Esophagus muscularis mucosa (tissue), 4 donors: ENCODE measurements around the gene PQBP1. TPM values are rescaled to one million over a fixed set of nuclear protein-coding genes. Genes with fewer than 3 reads are reported as not detected.
A peak's percentile ranks its signal among the peaks of the same experiment; 100 is the strongest.

Experiments used
- DNase-seq: peaks from one replicate; pipeline ENCODE4 v3.0.0-alpha.2; 2017; ENCODE audit errors: extremely low spot score
- H3K27ac ChIP-seq, 4 donors: fragments of 200-600 bp; sonication (generic); replicated peaks in 1 of 4; 1 replicate in 3 of 4; 2 replicates in 1 of 4; pipeline ENCODE4 v1.5.1; 2016 to 2019; ENCODE audit warnings: mild to moderate bottlenecking in 1 of 4
- H3K27me3 ChIP-seq, 4 donors: fragments of 200-600 bp; sonication (generic); one replicate each; pipeline versions ENCODE4 v1.5.1 to v1.6.0; 2016 to 2019
- H3K36me3 ChIP-seq, 4 donors: fragments of 200-600 bp; sonication (generic); one replicate each; pipeline ENCODE4 v1.5.1; 2016 to 2019
- H3K4me1 ChIP-seq, 4 donors: fragments of 200-600 bp; sonication (generic); one replicate each; pipeline ENCODE4 v1.5.1; 2016 to 2019
- H3K4me3 ChIP-seq, 4 donors: fragments of 200-600 bp; sonication (generic); 1 replicate in 2 of 4; 2 replicates in 2 of 4; pipeline ENCODE4 v1.5.1; 2016 to 2019; ENCODE audit warnings: mild to moderate bottlenecking in 4 of 4, moderate library complexity in 1 of 4
- H3K9me3 ChIP-seq, 4 donors: fragments of 200-600 bp; sonication (generic); 1 replicate in 3 of 4; 2 replicates in 1 of 4; pipeline ENCODE4 v1.5.1; 2016 to 2019
- EP300 ChIP-seq: sonication (generic); formaldehyde crosslinking; IDR thresholded peaks from one replicate; pipeline ENCODE4 v1.6.1; 2017; ENCODE audit warnings: antibody characterized with exemption
- POLR2A ChIP-seq: fragments of 450-650 bp; IDR thresholded peaks from one replicate; pipeline ENCODE4 v1.6.1; 2017; ENCODE audit warnings: antibody characterized with exemption, moderate library complexity, mild to moderate bottlenecking, low read depth
- POLR2AphosphoS5 ChIP-seq, 2 donors: sonication (generic); formaldehyde crosslinking; IDR thresholded peaks; one replicate each; pipeline ENCODE4 v1.6.1; 2017; ENCODE audit warnings: antibody characterized with exemption in 2 of 2
- WGBS: methylation state at CpG from one replicate; pipeline ENCODE4 v1.1.5; 2018; 5-methylcytosine and 5-hydroxymethylcytosine counted together
- intact Hi-C: fragments of 100-400 bp; cut with DNase I; formaldehyde crosslinking; loops from one replicate; pipeline ENCODE4 v1.15.1; 2023
- total RNA-seq, 4 donors: library from RNA; depleted of rRNA; stranded (reverse); fragments of >200 nt; gene quantifications; one replicate each; pipeline versions ENCODE4 v1.1.0 to v1.2.1, GENCODE V29; 2016
- TF ChIP-seq, protein P1 (sequence below), 3 experiments: fragments of 200-600 bp in 2 of 3; fragments of 450-650 bp in 1 of 3; sonication (generic) in 2 of 3; IDR thresholded peaks; one replicate each; pipeline ENCODE4 v1.5.1; 2017 to 2019; ENCODE audit warnings: antibody characterized with exemption in 3 of 3, mild to moderate bottlenecking in 2 of 3, moderate library complexity in 1 of 3

Gene PQBP1
- total RNA-seq, 4 donors from 2014 or later, result 53.6 to 81.3 (median 72.0) TPM

DNA sequence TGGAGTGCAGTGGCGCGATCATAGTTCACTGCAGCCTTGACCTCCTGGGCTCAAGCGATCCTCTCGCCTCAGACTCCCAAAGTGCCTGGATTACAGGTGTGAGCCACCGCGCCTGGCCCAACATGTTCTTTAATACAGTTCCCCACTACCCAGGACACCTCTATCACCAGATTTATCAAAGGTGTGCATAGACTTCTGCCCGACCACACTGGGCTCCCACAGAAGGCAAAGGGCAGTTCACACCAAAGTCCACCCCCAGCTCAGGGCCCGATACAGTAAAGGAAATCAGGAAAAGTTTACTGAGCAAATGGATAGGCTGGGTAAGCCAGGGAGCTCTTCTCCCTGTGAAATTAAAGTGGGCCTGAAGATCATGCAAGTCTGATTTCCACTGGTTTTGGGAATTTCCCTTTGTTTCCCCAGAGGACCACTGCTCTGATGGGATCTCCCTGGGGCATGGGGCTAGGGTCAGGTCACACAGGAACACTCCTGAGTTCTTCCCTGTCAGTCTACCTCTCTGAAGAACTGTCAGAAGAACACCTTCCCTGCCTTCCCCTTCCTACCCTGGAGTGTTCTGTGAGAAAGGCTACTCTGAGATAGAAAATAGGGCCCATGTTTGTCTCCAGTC lies 38.8 kb downstream of the PQBP1 start:
- peaks cover 0 to 48% (median 24%) of the 10 kb centered on the region in 4 donors for H3K36me3 ChIP-seq
- intact Hi-C loops, result no loop called here
- H3K27me3 ChIP-seq, result no peaks in the 10 kb centered on the region
- no peak overlapping the region for H3K4me3 ChIP-seq
- 88% methylated on average over 8 of the region's 8 CpGs for WGBS
- no peaks in the 10 kb centered on the region for H3K9me3 ChIP-seq
- no peak for DNase-seq
- TF ChIP-seq POLR2AphosphoS5 (IDR thresholded peaks at IDR 0.05), result no peak
- TF ChIP-seq, protein P1, sequence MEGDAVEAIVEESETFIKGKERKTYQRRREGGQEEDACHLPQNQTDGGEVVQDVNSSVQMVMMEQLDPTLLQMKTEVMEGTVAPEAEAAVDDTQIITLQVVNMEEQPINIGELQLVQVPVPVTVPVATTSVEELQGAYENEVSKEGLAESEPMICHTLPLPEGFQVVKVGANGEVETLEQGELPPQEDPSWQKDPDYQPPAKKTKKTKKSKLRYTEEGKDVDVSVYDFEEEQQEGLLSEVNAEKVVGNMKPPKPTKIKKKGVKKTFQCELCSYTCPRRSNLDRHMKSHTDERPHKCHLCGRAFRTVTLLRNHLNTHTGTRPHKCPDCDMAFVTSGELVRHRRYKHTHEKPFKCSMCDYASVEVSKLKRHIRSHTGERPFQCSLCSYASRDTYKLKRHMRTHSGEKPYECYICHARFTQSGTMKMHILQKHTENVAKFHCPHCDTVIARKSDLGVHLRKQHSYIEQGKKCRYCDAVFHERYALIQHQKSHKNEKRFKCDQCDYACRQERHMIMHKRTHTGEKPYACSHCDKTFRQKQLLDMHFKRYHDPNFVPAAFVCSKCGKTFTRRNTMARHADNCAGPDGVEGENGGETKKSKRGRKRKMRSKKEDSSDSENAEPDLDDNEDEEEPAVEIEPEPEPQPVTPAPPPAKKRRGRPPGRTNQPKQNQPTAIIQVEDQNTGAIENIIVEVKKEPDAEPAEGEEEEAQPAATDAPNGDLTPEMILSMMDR (IDR thresholded peaks at IDR 0.05), result no peak
- TF ChIP-seq POLR2A, result no peak
- no peak for TF ChIP-seq EP300
- H3K27ac ChIP-seq, result peak overlapping the region in 1 of 4 donors; percentile 54
- H3K4me1 ChIP-seq, result peaks cover 11 to 21% (median 16%) of the 10 kb centered on the region in 4 donors

DNA sequence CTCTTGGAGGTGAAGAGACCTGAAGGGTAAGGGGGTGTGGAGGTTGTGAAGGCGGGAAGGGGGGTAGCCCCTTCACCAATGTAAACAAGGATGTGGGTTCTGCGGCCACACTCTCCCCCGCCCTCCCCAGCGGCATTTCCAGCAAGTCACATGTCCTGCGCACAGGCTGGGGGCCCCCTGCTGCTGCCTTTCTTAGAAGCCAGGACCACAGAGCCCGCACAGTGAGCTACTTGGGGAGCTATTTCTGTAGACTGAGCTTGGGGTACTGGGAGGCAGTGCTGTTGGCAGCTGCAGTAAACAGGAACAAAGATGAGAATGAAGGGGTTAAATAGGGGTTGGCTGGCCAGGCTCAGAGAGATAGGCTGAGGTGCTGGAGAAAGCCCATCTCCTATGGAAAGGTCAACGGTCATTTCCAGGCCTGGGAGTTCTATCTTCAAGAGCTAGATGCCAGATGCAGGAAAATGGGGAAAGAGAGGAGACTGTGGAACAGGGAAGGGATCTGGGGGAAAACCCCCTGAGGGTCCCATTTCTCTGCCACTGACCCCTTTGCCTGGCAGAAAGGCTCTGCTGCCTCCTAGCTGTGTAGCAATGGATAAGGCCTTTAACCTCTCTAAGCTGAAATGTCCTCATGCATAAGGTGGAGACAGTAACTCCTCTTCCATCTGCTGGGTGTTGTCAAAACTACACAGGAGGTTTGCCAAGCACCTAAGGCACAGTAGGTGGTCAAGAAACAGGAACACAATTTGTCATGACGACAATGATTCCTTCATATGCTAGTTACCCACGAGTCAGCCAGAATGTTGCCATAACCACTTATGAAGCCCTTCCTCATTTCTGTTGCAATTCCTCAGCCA lies 39.6 kb downstream of the PQBP1 start:
- 40% methylated on average over 7 of the region's 9 CpGs for WGBS
- no peaks in the 10 kb centered on the region for H3K27me3 ChIP-seq
- H3K36me3 ChIP-seq, result peaks cover 0 to 47% (median 25%) of the 10 kb centered on the region in 4 donors
- H3K27ac ChIP-seq, result peak overlapping the region in 1 of 4 donors; percentile 54
- intact Hi-C loops, result no loop called here
- no peak for DNase-seq
- peak in 1 of 2 donors; percentile 16 for TF ChIP-seq POLR2AphosphoS5 (IDR thresholded peaks at IDR 0.05)
- TF ChIP-seq, protein P1 (IDR thresholded peaks at IDR 0.05), result no peak
- no peaks in the 10 kb centered on the region for H3K9me3 ChIP-seq
- H3K4me3 ChIP-seq, result no peak overlapping the region
- H3K4me1 ChIP-seq, result peaks cover 11 to 24% (median 16%) of the 10 kb centered on the region in 4 donors

DNA sequence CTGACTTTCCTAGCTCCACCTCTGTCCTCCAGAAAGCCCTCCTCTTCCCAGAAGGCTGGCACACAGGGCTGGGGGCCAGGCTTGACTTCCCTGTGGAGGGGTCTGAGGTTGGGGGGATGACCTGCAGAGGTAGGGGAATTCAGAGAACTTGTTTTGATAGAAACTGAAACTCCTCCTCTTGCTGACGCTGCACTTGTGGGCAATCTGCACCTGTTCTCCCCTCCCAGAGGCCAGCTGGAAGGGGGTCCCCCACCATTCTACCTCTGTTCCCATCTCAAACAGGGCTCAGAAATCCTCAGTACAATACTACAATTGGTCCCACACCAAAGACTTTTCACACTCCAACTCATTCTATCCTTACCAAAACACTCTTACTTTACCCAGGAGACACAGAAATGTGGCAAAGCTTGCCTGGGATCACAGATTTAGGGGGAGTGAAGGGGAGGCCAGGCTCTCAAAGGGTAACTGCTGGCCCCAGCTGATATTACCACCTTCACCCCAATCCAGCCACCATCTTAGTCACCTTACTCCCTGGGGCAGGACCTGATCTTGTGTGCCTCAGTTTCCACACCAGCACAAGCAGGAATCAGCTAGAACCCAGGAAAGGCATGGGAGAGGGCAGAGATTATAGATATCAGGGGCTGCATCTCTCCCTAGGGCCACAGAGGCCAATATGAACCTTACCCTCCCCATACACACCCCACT lies 41.1 kb downstream of the PQBP1 start:
- TF ChIP-seq POLR2AphosphoS5 (IDR thresholded peaks at IDR 0.05), result no peak
- no peak for TF ChIP-seq EP300
- TF ChIP-seq POLR2A, result no peak
- TF ChIP-seq, protein P1 (IDR thresholded peaks at IDR 0.05), result no peak
- H3K9me3 ChIP-seq, result no peaks in the 10 kb centered on the region
- H3K27me3 ChIP-seq, result no peaks in the 10 kb centered on the region
- H3K36me3 ChIP-seq, result peaks cover 0 to 39% (median 22%) of the 10 kb centered on the region in 4 donors
- H3K4me1 ChIP-seq, result peaks cover 11 to 24% (median 16%) of the 10 kb centered on the region in 4 donors
- no peak overlapping the region for H3K4me3 ChIP-seq
- 83% methylated on average over 1 of the region's 1 CpG for WGBS
- intact Hi-C loops, result no loop called here
- no peak overlapping the region for H3K27ac ChIP-seq
- DNase-seq, result no peak

DNA sequence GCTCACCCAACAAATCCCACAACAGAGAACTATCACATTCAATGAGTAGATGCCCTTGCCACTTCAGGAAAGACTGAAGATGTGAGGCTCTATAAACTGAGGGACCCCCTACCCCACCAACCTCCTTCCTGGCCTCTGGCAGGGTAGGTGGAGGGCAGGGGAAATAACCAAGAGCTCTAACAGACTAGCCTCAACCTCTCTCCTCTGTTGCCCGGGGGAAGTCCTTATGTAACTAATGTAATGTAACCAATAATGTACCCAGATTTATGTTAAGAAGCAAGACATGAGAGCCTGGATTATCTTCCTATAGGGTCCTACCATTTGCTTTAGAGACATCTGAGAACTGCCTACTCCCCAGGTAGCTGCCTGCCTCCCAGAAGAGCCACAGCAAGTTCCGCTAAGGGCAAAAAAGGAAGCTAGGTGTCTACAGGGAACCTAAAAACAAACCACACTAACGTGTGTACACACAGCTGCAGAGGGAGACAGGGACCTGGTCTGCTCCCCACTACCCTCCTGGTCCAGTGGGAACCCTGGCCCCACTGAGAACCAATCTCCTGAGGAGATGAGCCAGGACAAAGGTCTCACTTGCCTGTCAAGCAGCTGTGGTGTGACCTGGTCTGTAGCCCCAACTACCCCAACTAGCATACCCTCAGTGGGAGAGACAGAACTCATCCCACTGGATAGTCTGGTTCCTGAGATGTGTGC lies 41.9 kb downstream of the PQBP1 start:
- H3K27me3 ChIP-seq, result no peaks in the 10 kb centered on the region
- intact Hi-C loops, result no loop called here
- H3K4me1 ChIP-seq, result peaks cover 11 to 24% (median 16%) of the 10 kb centered on the region in 4 donors
- 67% methylated on average over 3 of the region's 3 CpGs for WGBS
- DNase-seq, result no peak
- H3K4me3 ChIP-seq, result no peak overlapping the region
- no peaks in the 10 kb centered on the region for H3K9me3 ChIP-seq
- no peak overlapping the region for H3K27ac ChIP-seq
- peaks cover 0 to 31% (median 14%) of the 10 kb centered on the region in 4 donors for H3K36me3 ChIP-seq
- TF ChIP-seq POLR2AphosphoS5 (IDR thresholded peaks at IDR 0.05), result no peak
- TF ChIP-seq, protein P1 (IDR thresholded peaks at IDR 0.05), result no peak
- TF ChIP-seq POLR2A, result no peak
- TF ChIP-seq EP300, result no peak
